ENCODE results near the gene OR14K1. TPM values are rescaled to one million over a fixed set of nuclear protein-coding genes. Genes with fewer than 3 reads are reported as not detected.

Gene OR14K1
- total and polyA plus RNA-seq, 2 experiments from 2014 or later, result 0.31 TPM; not detected in 1

DNA sequence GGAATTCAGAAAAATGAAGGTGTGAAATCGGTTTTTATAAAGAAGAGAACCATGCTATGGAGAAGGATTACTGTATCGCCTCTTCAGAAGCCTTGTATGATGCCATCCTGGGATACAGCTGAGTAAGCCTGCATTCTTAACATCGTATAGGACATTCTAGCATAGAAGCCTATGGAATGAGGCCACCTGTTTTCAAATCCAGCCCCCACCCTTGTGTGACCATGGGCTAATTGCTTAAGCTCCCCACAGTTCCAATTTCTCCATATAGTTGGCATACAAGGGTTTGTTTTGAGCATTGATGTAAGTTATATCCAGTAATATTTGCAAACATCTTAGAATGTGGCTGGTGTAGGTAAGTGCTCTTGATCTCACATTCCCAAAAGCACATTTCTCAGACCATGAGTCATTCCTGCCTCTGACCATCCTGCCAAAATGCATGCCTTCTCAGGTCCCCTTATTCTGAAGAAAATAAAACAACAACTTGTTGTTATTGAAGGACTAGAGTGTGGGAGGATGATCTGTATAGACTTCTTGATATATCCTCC lies 8.0 kb downstream of the OR14K1 start (continued):
- no peak for TF ChIP-seq CREB1 (CRISPR knock-in tag; IDR thresholded peaks at IDR 0.05; ENCODE audit: low read depth)
- no peak for TF ChIP-seq JUNB (IDR thresholded peaks at IDR 0.05; ENCODE audit: unreplicated experiment)
- no peak for TF ChIP-seq EZH2 (IDR thresholded peaks at IDR 0.05; ENCODE audit: low read depth, unreplicated experiment)
- no peak for TF ChIP-seq POLR2AphosphoS5 (IDR thresholded peaks at IDR 0.05; ENCODE audit: low read depth)
- no peak for TF ChIP-seq EZH2phosphoT487 (IDR thresholded peaks at IDR 0.05; ENCODE audit: unreplicated experiment)
- TF ChIP-seq NANOG (IDR thresholded peaks at IDR 0.05; ENCODE audit: borderline replicate concordance), result no peak
- no peak for TF ChIP-seq ZNF462 (CRISPR knock-in tag; IDR thresholded peaks at IDR 0.05)
- no peak for TF ChIP-seq ZNF331 (CRISPR knock-in tag; IDR thresholded peaks at IDR 0.05; ENCODE audit: low read depth)

DNA sequence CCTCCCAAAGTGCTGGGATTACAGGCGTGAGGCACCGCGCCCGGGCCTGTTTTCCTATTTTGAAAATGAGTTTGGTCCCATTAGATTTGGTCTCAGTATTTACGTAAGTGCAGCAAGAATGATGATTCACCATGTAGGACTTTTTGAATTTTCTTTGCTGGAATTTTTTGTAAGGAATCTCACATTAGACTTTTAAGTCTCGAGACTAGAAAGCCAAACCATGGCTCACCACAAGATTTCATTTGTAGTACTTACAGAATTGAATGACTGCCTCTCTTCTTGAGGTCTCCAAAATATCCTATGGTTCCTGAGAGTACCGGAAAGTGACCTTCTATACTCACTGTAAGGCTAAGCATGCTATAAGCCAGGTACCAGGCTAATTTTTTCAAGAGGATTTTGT lies 9.2 kb downstream of the OR14K1 start:
- Histone ChIP-seq H2AFZ (no peak overlapping the region), H3K36me3 (ENCODE audit: insufficient read depth) (no peaks in the 10 kb centered on the region), H3K4me2 (no peak overlapping the region), H3K4me1 (ENCODE audit: insufficient read depth) (no peaks in the 10 kb centered on the region), H3K79me2 (replicated peaks; ENCODE audit: insufficient read depth) (no peaks in the 10 kb centered on the region), H3K27ac (ENCODE audit: low read depth) (no peak overlapping the region), H4K20me1 (replicated peaks; ENCODE audit: insufficient read depth) (no peaks in the 10 kb centered on the region), H3K4me3 (no peak overlapping the region), H3F3A (replicated peaks; ENCODE audit: low read depth) (no peaks in the 10 kb centered on the region), H3K9me2 (ENCODE audit: insufficient read depth) (peaks cover 8% of the 10 kb centered on the region; the same call in 1 of the 2 replicates), H3K27me3 (ENCODE audit: insufficient read depth) (no peaks in the 10 kb centered on the region)
- ATAC-seq (no peak), DNase-seq (ENCODE audit: low spot score) (no peak)
- H3K4me1 Mint-ChIP-seq, result no peaks in the 10 kb centered on the region
- H3K9me3 Mint-ChIP-seq, result peaks cover 70% of the 10 kb centered on the region
- no peak overlapping the region for H3K27ac Mint-ChIP-seq
- no peaks in the 10 kb centered on the region for H3K27me3 Mint-ChIP-seq (ENCODE audit: insufficient read depth, low read depth, poor library complexity)
- no peak overlapping the region for H3K4me3 Mint-ChIP-seq
- no peaks in the 10 kb centered on the region; the same call in 1 of the 3 replicates for H3K36me3 Mint-ChIP-seq (ENCODE audit: low read depth)
- TF ChIP-seq ZNF331 (CRISPR knock-in tag; IDR thresholded peaks at IDR 0.05; ENCODE audit: low read depth) (no peak), REST (IDR thresholded peaks at IDR 0.05; ENCODE audit: unreplicated experiment) (no peak), ZNF114 (CRISPR knock-in tag; IDR thresholded peaks at IDR 0.05) (no peak), EZH2phosphoT487 (IDR thresholded peaks at IDR 0.05; ENCODE audit: unreplicated experiment) (no peak), JUNB (IDR thresholded peaks at IDR 0.05; ENCODE audit: unreplicated experiment) (no peak), NANOG (IDR thresholded peaks at IDR 0.05; ENCODE audit: borderline replicate concordance) (no peak), CREB1 (CRISPR knock-in tag; IDR thresholded peaks at IDR 0.05; ENCODE audit: low read depth) (no peak)
- TF ChIP-seq, protein P1, sequence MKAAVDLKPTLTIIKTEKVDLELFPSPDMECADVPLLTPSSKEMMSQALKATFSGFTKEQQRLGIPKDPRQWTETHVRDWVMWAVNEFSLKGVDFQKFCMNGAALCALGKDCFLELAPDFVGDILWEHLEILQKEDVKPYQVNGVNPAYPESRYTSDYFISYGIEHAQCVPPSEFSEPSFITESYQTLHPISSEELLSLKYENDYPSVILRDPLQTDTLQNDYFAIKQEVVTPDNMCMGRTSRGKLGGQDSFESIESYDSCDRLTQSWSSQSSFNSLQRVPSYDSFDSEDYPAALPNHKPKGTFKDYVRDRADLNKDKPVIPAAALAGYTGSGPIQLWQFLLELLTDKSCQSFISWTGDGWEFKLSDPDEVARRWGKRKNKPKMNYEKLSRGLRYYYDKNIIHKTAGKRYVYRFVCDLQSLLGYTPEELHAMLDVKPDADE (IDR thresholded peaks at IDR 0.05), result no peak
